ENCODE results near the gene NSG2.

NSG2 gene

DNA sequence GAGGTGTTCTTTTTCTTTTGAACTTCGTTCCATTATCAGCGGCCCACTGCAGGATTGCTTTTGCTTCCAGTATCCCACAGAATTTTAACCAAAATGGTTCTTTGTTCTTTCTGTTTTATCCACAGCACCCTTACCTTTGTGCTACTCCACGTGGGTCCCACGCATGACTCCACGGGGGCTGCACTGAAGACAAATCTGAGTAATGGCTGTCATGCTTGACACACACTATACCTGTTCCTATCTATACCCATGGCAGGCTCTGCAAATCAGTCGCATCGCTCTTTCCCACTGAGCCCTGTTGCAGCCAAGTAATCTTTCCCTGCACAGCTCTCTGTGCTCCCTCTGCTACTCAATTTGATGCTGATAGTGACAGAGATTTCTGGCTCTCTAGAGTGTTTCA lies 69.7 kb downstream of the NSG2 start:
- H3K9me2 ChIP-seq (replicated peaks; ENCODE audit: low read depth, low read length) = no peaks in the 10 kb centered on the region
- H3K27me3 ChIP-seq (ENCODE audit: insufficient read depth, low read length, poor library complexity, severe bottlenecking) = no peaks in the 10 kb centered on the region
- no peaks in the 10 kb centered on the region for H3K4me1 ChIP-seq (ENCODE audit: insufficient read depth, low read length, poor library complexity, severe bottlenecking)
- H3K4me3 ChIP-seq (ENCODE audit: low read length, poor library complexity, severe bottlenecking) = no peak overlapping the region
- no peaks in the 10 kb centered on the region for H3K79me2 ChIP-seq (ENCODE audit: insufficient read depth, low read length)
- H3K9ac ChIP-seq (ENCODE audit: low read depth, low read length, poor library complexity, severe bottlenecking) = no peak overlapping the region
- no peaks in the 10 kb centered on the region for H3K9me3 ChIP-seq (ENCODE audit: insufficient read depth, low read depth, low read length)
- H3K36me3 ChIP-seq (ENCODE audit: insufficient read depth, low read length) = no peaks in the 10 kb centered on the region
- H2AFZ ChIP-seq (ENCODE audit: low read length) = no peak overlapping the region
- H4K20me1 ChIP-seq (ENCODE audit: insufficient read depth, low read length, poor library complexity, severe bottlenecking) = no peaks in the 10 kb centered on the region
- H3K4me2 ChIP-seq (ENCODE audit: low read depth, low read length, poor library complexity, severe bottlenecking) = no peak overlapping the region
- TF ChIP-seq EZH2phosphoT487 (IDR thresholded peaks at IDR 0.05; ENCODE audit: borderline replicate concordance) = no peak
- no peaks in the 10 kb centered on the region for H3F3A ChIP-seq (ENCODE audit: low read depth)

- Histone ChIP-seq H3K79me2 (ENCODE audit: insufficient read depth, low read length) (no peaks in the 10 kb centered on the region), H3K9me3 (ENCODE audit: insufficient read depth, low read depth, low read length) (no peaks in the 10 kb centered on the region), H3K9ac (ENCODE audit: low read depth, low read length, poor library complexity, severe bottlenecking) (no peak overlapping the region), H4K20me1 (ENCODE audit: insufficient read depth, low read length, poor library complexity, severe bottlenecking) (no peaks in the 10 kb centered on the region), H3K4me2 (ENCODE audit: low read depth, low read length, poor library complexity, severe bottlenecking) (no peak overlapping the region), H3K9me2 (replicated peaks; ENCODE audit: low read depth, low read length) (no peaks in the 10 kb centered on the region), H3K4me3 (ENCODE audit: low read length, poor library complexity, severe bottlenecking) (no peak overlapping the region), H3K36me3 (ENCODE audit: insufficient read depth, low read length) (no peaks in the 10 kb centered on the region), H2AFZ (ENCODE audit: low read length) (no peak overlapping the region), H3K27me3 (ENCODE audit: insufficient read depth, low read length, poor library complexity, severe bottlenecking) (no peaks in the 10 kb centered on the region), H3K4me1 (ENCODE audit: insufficient read depth, low read length, poor library complexity, severe bottlenecking) (no peaks in the 10 kb centered on the region), H3F3A (ENCODE audit: low read depth) (no peaks in the 10 kb centered on the region)
- TF ChIP-seq, protein P1, sequence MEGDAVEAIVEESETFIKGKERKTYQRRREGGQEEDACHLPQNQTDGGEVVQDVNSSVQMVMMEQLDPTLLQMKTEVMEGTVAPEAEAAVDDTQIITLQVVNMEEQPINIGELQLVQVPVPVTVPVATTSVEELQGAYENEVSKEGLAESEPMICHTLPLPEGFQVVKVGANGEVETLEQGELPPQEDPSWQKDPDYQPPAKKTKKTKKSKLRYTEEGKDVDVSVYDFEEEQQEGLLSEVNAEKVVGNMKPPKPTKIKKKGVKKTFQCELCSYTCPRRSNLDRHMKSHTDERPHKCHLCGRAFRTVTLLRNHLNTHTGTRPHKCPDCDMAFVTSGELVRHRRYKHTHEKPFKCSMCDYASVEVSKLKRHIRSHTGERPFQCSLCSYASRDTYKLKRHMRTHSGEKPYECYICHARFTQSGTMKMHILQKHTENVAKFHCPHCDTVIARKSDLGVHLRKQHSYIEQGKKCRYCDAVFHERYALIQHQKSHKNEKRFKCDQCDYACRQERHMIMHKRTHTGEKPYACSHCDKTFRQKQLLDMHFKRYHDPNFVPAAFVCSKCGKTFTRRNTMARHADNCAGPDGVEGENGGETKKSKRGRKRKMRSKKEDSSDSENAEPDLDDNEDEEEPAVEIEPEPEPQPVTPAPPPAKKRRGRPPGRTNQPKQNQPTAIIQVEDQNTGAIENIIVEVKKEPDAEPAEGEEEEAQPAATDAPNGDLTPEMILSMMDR (conservative IDR thresholded peaks at IDR 0.05; ENCODE audit: low read length) = no peak
Observed at GRCh38 chr5:174118823-174119467, 73.4 kb downstream of the NSG2 start.

- H3K9ac ChIP-seq (ENCODE audit: low read depth, low read length, poor library complexity, severe bottlenecking) = no peak overlapping the region
- no peaks in the 10 kb centered on the region for H3F3A ChIP-seq (ENCODE audit: low read depth)
- H3K4me3 ChIP-seq (ENCODE audit: low read length, poor library complexity, severe bottlenecking) = no peak overlapping the region
- no peaks in the 10 kb centered on the region for H3K79me2 ChIP-seq (ENCODE audit: insufficient read depth, low read length)
- no peaks in the 10 kb centered on the region for H3K4me1 ChIP-seq (ENCODE audit: insufficient read depth, low read length, poor library complexity, severe bottlenecking)
- no peaks in the 10 kb centered on the region for H3K9me3 ChIP-seq (ENCODE audit: insufficient read depth, low read depth, low read length)
- H3K36me3 ChIP-seq (ENCODE audit: insufficient read depth, low read length) = no peaks in the 10 kb centered on the region
- H3K4me2 ChIP-seq (ENCODE audit: low read depth, low read length, poor library complexity, severe bottlenecking) = no peak overlapping the region
- no peak overlapping the region for H2AFZ ChIP-seq (ENCODE audit: low read length)
- no peaks in the 10 kb centered on the region for H4K20me1 ChIP-seq (ENCODE audit: insufficient read depth, low read length, poor library complexity, severe bottlenecking)
- no peak for TF ChIP-seq EZH2phosphoT487 (IDR thresholded peaks at IDR 0.05; ENCODE audit: borderline replicate concordance)
- TF ChIP-seq, protein P1 (conservative IDR thresholded peaks at IDR 0.05; ENCODE audit: low read length) = no peak
- no peaks in the 10 kb centered on the region for H3K9me2 ChIP-seq (replicated peaks; ENCODE audit: low read depth, low read length)
- no peaks in the 10 kb centered on the region for H3K27me3 ChIP-seq (ENCODE audit: insufficient read depth, low read length, poor library complexity, severe bottlenecking)
Observed at GRCh38 chr5:174119468-174119881, 74.0 kb downstream of the NSG2 start.

- H3K27me3 ChIP-seq (ENCODE audit: insufficient read depth, low read length, poor library complexity, severe bottlenecking) = no peaks in the 10 kb centered on the region
- no peaks in the 10 kb centered on the region for H3K36me3 ChIP-seq (ENCODE audit: insufficient read depth, low read length)
- no peak overlapping the region for H3K9ac ChIP-seq (ENCODE audit: low read depth, low read length, poor library complexity, severe bottlenecking)
- no peaks in the 10 kb centered on the region for H3K4me1 ChIP-seq (ENCODE audit: insufficient read depth, low read length, poor library complexity, severe bottlenecking)
- H3K4me3 ChIP-seq (ENCODE audit: low read length, poor library complexity, severe bottlenecking) = no peak overlapping the region
- TF ChIP-seq, protein P1 (conservative IDR thresholded peaks at IDR 0.05; ENCODE audit: low read length) = no peak
- TF ChIP-seq EZH2phosphoT487 (IDR thresholded peaks at IDR 0.05; ENCODE audit: borderline replicate concordance) = no peak
- no peaks in the 10 kb centered on the region for H3K79me2 ChIP-seq (ENCODE audit: insufficient read depth, low read length)
- H3K9me3 ChIP-seq (ENCODE audit: insufficient read depth, low read depth, low read length) = no peaks in the 10 kb centered on the region
- no peaks in the 10 kb centered on the region for H3F3A ChIP-seq (ENCODE audit: low read depth)
- no peak overlapping the region for H3K4me2 ChIP-seq (ENCODE audit: low read depth, low read length, poor library complexity, severe bottlenecking)
- H2AFZ ChIP-seq (ENCODE audit: low read length) = no peak overlapping the region
- H4K20me1 ChIP-seq (ENCODE audit: insufficient read depth, low read length, poor library complexity, severe bottlenecking) = no peaks in the 10 kb centered on the region
- H3K9me2 ChIP-seq (replicated peaks; ENCODE audit: low read depth, low read length) = no peaks in the 10 kb centered on the region
Observed at GRCh38 chr5:174120401-174121005, 75.0 kb downstream of the NSG2 start.
